ENCODE results near the gene RHO.

Gene RHO

GRCh38 chr3:129575233-129575996 is 47.0 kb downstream of the RHO start:
- no peak overlapping the region for H3K4me3 ChIP-seq (replicated peaks; ENCODE audit: low read depth, low read length)
- DNase-seq (ENCODE audit: low read depth) = no peak
- TF ChIP-seq CTCF (IDR thresholded peaks at IDR 0.05; ENCODE audit: low read length, missing control alignments) = no peak

- no peak overlapping the region for H3K4me3 ChIP-seq (replicated peaks; ENCODE audit: low read depth, low read length)
- DNase-seq (ENCODE audit: low read depth) = no peak
- TF ChIP-seq CTCF (IDR thresholded peaks at IDR 0.05; ENCODE audit: low read length, missing control alignments) = no peak
Observed at GRCh38 chr3:129575997-129576384, 47.6 kb downstream of the RHO start.

- H3K4me3 ChIP-seq (replicated peaks; ENCODE audit: low read depth, low read length) = no peak overlapping the region
- TF ChIP-seq CTCF (IDR thresholded peaks at IDR 0.05; ENCODE audit: low read length, missing control alignments) = no peak
- no peak for DNase-seq (ENCODE audit: low read depth)
Observed at GRCh38 chr3:129576514-129577352, 48.3 kb downstream of the RHO start.

GRCh38 chr3:129577366-129577765 is 48.9 kb downstream of the RHO start:
- no peak for TF ChIP-seq CTCF (IDR thresholded peaks at IDR 0.05; ENCODE audit: low read length, missing control alignments)
- DNase-seq (ENCODE audit: low read depth) = no peak

GRCh38 chr3:129577925-129578786 is 49.7 kb downstream of the RHO start:
- H3K4me3 ChIP-seq (replicated peaks; ENCODE audit: low read depth, low read length) = no peak overlapping the region
- DNase-seq (ENCODE audit: low read depth) = no peak
- TF ChIP-seq CTCF (IDR thresholded peaks at IDR 0.05; ENCODE audit: low read length, missing control alignments) = no peak

More at GRCh38 chr3:129577366-129577765, 48.9 kb downstream of the RHO start:
- H3K4me3 ChIP-seq (replicated peaks; ENCODE audit: low read depth, low read length) = no peak overlapping the region

GRCh38 chr3:129579991-129580390 is 51.6 kb downstream of the RHO start:
- no peak for TF ChIP-seq CTCF (IDR thresholded peaks at IDR 0.05; ENCODE audit: low read length, missing control alignments)
- no peak for DNase-seq (ENCODE audit: low read depth)
- no peak overlapping the region for H3K4me3 ChIP-seq (replicated peaks; ENCODE audit: low read depth, low read length)

Measured in fibroblast of pulmonary artery (primary cell).